ENCODE data around the gene POLR3GL.
"Not testable (repeated sequence)": the region's sequence is repeated elsewhere in the genome, so short reads cannot be mapped to it uniquely, and the experiment has no call there.

The POLR3GL gene

DNA sequence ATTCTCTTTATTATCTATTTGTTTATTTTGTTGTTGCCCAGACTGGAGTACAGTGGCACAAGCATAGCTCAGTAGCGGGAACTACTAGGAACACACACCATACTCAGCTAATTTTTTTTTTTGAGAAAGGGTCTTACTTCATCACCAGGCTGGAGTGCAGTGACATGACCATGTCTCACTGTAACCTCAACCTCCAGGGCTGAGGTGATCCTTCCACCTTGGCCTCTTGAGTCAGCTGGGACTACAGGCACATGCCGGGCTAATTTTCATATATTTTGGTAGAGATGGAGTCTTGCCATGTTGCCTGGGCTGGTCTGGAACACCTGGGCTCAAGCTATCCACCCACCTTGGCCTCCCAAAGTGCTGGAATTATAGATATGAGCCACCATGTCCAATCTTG is 37.2 kb downstream of the POLR3GL start:
- no peak for DNase-seq
- in situ Hi-C loops (cut with MboI; ENCODE audit: low pct_unique_long_range_greater_than_20kb, low sequenced_read_pairs): no loop called here

GRCh38 chr1:146007489-146008133 is 43.1 kb downstream of the POLR3GL start:
- in situ Hi-C loops (cut with MboI; ENCODE audit: low pct_unique_long_range_greater_than_20kb, low sequenced_read_pairs): no loop called here
- no peak for DNase-seq

DNA sequence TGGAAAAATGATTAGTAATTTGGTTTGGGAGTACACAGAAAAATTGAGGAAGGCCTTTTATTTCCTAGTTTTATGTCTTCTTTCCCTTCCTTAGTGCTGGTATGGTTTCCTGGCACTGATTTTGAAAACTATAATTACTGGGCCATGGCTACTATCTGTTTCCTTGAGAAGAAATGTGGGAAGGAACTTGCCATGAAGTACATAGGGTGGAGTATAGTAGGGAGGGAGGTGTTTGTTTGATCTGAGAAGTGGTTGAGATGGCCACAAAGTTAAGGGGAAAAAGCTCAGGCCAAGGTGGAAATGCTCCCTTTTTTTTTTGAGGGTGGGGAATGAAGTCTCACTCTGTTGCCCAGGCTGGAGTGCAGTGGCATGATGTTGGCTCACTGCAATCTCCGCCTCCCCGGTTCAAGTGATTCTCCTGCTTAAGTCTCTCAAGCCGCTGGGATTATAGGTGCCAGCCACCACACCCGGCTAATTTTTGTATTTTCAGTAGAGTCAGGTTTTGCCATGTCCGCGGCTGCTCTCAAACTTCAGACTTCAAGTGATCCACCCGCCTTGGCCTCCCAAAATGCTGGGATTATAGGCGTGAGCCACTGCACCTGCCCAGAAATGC is 45.7 kb downstream of the POLR3GL start:
- in situ Hi-C loops (cut with MboI; ENCODE audit: low pct_unique_long_range_greater_than_20kb, low sequenced_read_pairs): no loop called here
- no peak for DNase-seq

DNA sequence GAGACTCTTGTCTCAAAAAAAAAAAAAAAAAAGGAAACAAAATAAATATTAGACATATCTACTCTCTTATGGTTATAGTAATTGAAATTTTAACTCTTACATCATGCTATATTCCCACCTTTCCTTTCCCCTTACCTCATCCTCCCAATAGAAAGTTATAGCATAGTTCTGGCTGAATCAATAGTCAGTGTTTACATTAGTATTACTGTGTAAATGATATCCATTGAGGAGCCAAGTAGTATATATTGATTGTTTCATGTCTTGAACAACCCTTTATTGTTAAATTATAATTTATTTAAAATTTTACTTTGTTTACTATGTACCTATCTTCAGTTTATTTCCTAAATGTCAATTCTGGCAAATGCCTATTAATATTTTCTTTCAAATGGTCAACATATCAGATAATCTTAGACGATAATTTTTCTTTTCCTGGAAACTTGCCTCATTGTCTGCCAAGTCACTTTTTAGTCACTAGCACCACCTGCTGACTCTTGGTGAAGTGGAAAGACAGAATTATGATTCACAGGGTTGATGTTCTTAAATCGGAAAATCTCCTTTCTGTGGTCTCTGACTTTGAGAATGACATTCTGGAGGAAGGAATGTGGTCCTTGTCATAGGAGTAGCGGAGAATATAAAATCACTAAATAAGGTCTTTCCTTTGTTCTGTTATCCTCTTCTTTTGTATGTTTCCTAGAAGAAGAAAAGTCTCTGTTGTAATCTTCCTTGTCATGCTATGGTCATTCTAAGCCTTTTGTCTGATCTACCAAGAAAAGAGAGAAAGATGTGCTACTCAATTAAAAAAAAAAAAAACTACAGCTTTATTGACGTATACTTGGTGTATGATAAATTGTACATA is 48.4 kb downstream of the POLR3GL start:
- in situ Hi-C loops (cut with MboI; ENCODE audit: low pct_unique_long_range_greater_than_20kb, low sequenced_read_pairs): no loop called here

GRCh38 chr1:146013559-146013922 is 49.1 kb downstream of the POLR3GL start:
- no peak for DNase-seq
- in situ Hi-C loops (cut with MboI; ENCODE audit: low pct_unique_long_range_greater_than_20kb, low sequenced_read_pairs): no loop called here

More for the DNA sequence above, 48.4 kb downstream of the POLR3GL start:
- peak; percentile 77 for DNase-seq

- in situ Hi-C loops (cut with MboI; ENCODE audit: low pct_unique_long_range_greater_than_20kb, low sequenced_read_pairs): no loop called here
- no peak for DNase-seq
Measured at GRCh38 chr1:146016891-146017290, 52.4 kb downstream of the POLR3GL start.

DNA sequence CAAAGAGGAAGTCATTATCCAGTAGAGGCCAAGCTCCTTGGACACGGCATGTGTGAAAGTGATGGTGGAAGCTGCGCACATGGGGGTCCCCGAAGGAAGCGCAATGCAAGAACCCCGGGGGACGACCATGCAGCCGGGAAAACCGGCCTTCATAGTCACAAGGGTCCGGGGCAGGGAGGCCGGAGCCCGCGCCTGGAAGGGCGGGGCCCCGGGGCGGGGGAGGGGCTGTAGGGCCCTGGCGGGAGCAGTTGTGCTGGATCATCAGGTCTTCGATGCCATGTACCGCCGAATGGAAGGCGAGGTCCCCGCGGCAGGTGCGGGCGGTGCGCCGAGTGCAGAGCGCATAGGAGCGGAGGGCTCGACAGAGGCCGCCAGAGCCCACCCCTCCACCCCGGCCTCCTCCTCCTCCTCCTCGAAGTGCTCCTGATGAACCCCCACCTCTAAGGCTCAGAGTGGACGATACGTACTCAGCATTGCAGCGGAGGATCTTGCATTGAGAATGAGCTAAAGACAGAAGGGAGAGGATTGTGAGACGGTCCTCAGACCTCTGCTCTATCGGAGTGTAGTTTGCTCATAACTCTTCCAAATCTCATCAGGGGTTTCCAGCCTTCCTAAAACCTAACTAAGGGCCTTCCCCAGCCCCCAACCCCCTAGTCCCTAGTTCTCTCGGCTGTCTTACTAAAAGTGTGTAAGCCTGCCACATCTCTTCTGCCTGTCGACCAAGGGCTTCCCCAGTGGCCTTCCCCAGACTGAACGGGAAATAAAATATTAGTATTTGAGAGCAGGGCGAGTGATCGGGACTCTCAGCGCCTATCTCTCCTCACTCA is 55.0 kb downstream of the POLR3GL start:
- DNase-seq: no peak
- in situ Hi-C loops (cut with MboI; ENCODE audit: low pct_unique_long_range_greater_than_20kb, low sequenced_read_pairs): no loop called here

GRCh38 chr1:146020058-146021049 is 55.9 kb downstream of the POLR3GL start:
- no peak for DNase-seq
- in situ Hi-C loops (cut with MboI; ENCODE audit: low pct_unique_long_range_greater_than_20kb, low sequenced_read_pairs): no loop called here

DNA sequence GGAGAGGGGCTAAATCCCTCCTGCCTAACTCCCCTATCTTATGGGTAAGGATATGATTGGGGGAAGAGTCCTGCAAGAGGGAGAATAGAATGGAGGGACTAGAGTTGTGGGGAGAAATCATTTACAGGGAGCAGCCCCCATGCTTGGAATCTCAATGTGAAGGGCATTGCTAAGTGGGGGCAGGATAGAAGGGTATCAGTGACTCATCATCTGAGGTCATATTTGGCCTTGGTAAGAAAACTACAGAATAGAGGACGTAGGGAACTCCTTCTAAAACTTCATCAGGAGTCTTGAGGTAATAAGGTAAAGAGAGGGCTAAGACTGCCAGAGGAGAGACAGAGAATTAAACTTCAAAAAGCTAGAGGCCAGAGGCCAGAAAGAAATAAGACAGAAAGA is 56.6 kb downstream of the POLR3GL start:
- in situ Hi-C loops (cut with MboI; ENCODE audit: low pct_unique_long_range_greater_than_20kb, low sequenced_read_pairs): no loop called here
- no peak for DNase-seq

DNA sequence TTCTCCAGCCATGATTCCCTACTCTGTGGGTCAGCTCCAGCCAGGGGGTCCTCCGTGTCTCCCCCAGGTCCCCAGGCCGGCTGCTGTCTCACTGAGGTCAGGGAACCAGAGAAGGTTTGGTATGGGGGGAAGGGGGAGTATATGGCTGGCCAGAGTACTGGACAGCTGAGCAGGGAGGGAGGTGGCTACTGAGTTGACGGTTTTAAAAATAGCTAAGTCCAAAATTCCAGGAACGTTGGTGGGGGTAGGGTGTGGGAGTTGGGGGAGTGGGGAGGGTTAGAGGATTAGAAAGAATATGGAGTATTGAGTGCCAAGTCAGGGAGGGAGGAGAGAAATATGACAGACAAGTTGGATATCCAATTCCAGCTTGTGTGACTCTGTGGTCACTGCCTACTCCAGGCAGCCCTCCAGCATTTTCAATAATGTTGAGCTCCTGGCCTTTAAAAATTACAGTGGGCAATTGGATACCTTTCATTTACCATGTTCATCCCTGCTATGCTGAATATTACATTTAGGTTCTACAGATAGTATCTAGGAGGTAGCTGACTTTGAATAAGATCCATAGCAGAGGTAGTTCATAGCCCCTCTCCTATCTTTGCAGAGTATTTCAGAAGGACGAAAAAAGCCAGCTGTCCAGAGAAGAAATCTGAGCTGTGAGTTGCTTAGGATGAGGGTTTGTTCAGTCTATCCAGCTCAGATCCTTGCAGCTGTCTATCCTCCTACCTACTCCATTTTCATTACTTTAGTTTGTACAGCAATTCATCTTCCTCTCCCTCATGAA is 57.3 kb downstream of the POLR3GL start, which contains the start of gene HJV:
TSS of gene HJV (minus strand) at position 114 of the 781 bp plus-strand sequence. CDS start 1,504 bp downstream, outside the sequence.
- in situ Hi-C loops (cut with MboI; ENCODE audit: low pct_unique_long_range_greater_than_20kb, low sequenced_read_pairs): no loop called here
- DNase-seq: no peak

GRCh38 chr1:146022403-146023127 is 58.1 kb downstream of the POLR3GL start:
- in situ Hi-C loops (cut with MboI; ENCODE audit: low pct_unique_long_range_greater_than_20kb, low sequenced_read_pairs): no loop called here
- no peak for DNase-seq

- DNase-seq; in situ Hi-C loops (cut with MboI; ENCODE audit: low pct_unique_long_range_greater_than_20kb, low sequenced_read_pairs): not testable (repeated sequence)
Measured at GRCh38 chr1:146025787-146026495, 61.5 kb downstream of the POLR3GL start.

- in situ Hi-C loops (cut with MboI; ENCODE audit: low pct_unique_long_range_greater_than_20kb, low sequenced_read_pairs): not testable (repeated sequence)
Measured at GRCh38 chr1:146026650-146027049, 62.2 kb downstream of the POLR3GL start.

More at GRCh38 chr1:146026650-146027049, 62.2 kb downstream of the POLR3GL start:
- not testable (repeated sequence) for DNase-seq

All from KBM-7 (cell line).